ENCODE results near the gene GAB2.
"Not testable (repeated sequence)": the region's sequence is repeated elsewhere in the genome, so short reads cannot be mapped to it uniquely, and the experiment has no call there.

The GAB2 gene, protein sequence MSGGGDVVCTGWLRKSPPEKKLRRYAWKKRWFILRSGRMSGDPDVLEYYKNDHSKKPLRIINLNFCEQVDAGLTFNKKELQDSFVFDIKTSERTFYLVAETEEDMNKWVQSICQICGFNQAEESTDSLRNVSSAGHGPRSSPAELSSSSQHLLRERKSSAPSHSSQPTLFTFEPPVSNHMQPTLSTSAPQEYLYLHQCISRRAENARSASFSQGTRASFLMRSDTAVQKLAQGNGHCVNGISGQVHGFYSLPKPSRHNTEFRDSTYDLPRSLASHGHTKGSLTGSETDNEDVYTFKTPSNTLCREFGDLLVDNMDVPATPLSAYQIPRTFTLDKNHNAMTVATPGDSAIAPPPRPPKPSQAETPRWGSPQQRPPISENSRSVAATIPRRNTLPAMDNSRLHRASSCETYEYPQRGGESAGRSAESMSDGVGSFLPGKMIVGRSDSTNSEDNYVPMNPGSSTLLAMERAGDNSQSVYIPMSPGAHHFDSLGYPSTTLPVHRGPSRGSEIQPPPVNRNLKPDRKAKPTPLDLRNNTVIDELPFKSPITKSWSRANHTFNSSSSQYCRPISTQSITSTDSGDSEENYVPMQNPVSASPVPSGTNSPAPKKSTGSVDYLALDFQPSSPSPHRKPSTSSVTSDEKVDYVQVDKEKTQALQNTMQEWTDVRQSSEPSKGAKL

DNA sequence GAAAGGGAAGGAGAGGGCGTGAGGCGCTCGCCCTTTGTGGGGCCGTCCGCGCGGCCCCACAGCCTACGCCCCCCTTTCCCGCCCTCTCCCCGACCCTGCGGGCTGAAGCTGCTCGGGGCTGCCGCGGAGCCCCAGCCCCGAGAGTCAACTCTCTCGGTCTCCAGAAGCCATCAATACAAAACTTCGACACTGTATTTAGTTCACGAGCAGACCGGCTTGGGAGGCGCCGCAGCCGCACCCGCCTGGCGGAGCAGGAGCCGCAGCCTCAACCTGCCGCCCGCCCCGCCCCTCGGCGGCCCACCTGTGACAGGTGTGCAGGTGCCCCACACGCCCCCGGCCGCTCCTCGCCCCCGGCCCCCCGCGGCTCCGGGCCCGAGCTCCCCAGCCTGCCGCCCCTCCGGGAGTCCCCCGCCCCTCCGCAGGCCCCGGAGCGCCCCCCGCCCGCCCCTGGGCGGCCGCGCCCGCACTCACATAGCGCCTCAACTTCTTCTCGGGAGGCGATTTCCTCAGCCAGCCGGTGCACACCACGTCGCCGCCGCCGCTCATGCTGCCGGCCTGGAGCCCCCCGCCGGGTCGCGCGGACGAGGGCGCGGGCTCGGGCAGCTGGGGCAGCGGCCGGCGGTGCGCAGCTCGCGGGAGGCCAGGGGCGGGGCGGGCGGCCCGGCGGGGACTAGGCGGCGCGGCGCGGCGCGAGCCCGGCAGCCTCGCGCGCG lies at the start of gene GAB2:
Gene GAB2 (minus strand): TSS at position 646 of the 713 bp plus-strand sequence. CDS start 100 bp downstream, at position 546.
- no peak for DNase-seq

DNA sequence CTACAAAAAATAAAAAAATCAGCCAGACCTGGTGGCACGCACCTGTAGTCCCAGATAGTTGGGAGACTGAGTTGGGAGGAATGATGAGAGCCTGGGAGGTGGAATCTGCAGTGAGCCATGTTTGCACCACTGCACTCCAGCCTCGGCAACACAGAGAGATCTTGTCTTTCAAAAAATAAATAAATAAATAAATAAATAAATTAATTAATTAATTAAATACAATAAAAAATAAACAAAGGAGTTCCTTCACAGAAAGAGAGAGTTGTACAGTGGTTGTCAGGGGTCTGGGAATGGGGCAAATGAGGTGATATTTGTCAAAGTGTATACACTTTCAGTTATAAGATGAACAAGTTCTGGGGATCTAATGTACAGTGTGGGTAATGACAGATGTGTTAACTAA lies 49.8 kb upstream of the GAB2 start:
- no peak for DNase-seq

DNA sequence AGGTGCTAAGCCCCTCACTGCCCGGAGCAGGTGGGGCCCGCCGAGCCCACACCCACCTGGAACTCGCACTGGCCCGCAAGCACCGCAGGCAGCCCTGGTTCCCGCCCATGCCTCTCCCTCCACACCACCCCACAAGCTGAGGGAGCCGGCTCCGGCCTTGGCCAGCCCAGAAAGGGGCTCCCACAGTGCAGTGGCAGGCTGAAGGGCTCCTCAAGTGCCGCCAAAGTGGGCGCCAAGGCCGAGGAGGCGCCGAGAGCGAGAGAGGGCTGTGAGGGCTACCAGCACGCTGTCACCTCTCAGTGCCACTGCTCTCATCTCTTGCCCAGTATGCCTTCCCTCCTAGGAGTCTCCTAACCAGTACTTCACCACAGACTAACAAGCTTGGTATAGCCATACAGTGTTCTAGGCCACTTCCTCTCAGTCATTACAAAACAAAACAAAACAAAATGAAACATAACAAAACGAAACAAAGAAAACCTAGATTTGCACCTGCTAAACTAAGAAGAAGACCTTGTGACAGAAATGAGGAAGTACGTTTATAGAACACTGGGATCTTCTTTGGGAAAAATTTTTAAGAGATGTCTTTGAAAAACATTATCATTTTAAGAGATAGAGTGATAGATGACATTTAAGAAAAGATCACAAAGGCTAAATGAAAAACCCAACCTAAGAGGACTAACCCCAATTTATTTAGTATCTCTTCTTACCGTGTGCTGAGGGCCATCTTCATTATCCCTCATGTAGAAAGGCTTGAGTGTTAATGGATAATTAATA lies 47.7 kb upstream of the GAB2 start:
- no peak for DNase-seq

DNA sequence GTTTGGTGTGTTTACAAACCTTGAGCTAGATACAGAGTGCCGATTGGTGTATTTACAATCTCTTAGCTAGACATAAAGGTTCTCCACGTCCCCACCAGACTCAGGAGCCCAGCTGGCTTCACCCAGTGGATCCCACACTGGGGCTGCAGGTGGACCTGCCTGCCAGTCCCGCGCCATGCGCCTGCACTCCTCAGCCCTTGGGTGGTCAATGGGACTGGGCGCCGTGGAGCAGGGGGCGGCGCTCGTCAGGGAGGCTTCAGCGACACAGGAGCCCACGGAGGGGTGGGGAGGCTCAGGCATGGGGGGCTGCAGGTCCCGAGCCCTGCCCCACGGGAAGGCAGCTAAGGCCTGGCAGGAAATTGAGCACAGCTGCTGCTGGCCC lies 47.2 kb upstream of the GAB2 start:
- not testable (repeated sequence) for DNase-seq

DNA sequence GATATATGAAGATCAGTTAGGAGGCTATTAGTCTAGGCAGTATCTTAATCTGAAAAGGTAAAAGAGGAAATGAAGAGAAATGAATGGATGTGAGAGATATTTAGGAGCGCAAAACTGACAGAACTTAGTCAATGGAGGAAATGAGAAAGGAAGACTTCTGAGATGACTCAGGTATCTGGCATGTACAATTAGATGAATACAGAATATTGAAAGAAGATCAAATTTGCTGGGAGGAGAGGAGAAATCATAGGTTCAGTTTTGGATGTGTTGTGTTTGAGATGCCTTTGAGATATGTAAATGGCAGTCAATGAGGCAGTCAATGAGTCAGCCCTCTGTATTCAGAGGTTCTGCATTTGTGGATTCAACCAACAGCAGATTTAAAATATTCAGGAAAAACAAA lies 42.9 kb upstream of the GAB2 start:
- DNase-seq = no peak

DNA sequence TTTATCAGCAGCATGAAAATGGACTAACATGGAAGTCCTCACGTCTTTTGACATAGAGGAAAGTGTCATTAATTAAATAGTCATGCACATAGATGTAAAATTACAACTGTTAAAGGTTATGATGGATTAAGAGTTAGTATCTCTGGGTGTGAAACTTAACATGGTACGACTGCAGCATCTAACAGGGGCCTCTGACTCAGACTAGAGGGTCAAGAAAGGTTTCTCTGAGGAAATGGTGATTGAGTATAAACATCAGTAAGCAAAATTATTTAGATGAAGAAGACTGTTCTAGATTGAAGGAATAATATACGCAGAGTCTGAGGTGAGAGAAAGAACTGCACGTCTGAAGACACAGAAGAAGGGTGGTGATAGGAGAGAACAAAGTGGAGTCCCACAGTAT lies 42.1 kb upstream of the GAB2 start:
- no peak for DNase-seq

DNA sequence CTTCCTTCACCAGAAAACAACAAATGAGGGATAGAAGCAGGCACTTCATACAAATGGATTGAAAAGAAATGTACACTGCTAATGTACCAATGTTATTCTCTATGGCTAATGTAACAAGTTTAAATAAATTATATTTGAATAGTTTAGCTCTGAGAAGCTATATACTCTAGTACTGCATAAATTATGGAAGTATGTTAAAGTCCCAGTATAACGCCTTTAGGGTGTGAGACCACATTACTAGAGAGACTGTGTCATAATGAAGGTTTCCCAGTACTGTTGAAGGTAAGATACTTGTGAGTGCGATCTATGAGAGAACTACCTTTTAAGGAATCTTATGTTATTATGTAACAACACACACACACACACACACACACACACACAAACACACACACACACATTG lies 39.8 kb upstream of the GAB2 start:
- no peak for DNase-seq

DNA sequence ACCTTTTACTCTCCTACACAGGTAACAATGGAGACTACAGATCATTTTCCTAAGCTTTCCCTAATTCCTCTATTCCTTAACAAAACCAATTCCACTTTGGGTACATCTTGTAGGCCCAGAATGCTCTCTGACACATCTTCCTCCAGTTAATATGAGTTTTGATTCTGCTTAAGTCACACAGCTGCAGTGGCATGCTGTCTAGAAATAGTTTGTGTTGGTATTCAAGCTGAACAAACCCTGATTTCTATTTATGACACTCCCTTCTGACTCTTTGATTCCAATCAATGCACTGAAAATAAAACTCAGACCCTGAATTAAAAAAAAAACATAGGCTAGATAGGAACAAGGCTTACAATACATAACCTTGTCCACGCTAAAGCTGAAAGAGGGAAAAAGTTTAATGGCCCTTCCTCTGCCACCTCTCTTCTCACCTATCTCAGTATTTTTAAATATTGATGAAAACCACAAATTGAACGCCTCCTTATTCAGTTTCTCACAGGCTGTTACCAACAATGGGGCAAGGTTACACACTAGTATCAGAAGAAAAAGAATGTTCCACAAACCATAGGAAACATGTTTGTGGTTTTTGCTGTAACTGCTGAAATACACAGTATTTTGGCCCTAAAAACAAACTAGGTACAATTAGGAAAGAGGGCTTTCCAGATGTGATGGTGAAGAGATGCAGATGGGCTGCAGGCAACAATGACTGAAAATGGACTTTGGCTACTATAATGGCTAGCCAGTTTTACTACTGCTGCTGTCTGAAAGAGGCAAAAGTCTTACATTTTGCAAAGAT lies 35.7 kb upstream of the GAB2 start:
- no peak for DNase-seq

DNA sequence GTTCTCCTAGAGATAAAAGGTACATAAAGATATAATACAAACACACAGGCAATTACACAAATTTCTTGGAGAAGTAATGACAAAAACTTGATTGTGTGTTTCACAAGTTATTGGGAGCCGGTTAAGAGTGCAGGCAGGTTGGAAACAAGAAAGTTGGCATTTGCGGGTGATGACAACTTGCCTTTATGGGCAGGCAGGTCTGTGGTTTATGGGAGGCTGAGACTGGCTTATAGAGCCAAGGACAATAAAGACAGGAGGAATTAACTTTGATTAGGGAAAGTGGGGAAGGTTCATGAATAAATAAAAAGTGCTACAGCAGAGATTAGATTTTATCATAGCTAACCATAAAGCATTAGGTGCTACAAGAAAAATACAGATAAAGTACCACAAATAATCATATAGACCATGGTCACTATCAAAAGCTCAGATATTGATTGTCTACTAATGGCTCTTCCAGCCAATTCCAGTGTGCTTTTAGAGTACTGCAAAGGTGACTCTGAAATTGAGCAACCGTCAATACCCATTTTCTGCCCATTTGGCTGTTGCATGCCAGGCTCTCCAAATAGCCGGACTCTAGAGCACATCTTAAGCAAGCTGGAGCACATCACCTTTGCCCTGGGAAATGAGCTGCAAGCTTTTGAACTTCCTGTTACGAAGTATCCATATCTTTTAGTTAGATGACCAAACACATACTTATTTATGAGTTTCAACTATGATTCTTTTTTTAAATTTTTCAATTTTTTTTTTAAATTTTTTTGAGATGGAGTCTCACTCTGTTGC lies 33.9 kb upstream of the GAB2 start:
- no peak for DNase-seq

DNA sequence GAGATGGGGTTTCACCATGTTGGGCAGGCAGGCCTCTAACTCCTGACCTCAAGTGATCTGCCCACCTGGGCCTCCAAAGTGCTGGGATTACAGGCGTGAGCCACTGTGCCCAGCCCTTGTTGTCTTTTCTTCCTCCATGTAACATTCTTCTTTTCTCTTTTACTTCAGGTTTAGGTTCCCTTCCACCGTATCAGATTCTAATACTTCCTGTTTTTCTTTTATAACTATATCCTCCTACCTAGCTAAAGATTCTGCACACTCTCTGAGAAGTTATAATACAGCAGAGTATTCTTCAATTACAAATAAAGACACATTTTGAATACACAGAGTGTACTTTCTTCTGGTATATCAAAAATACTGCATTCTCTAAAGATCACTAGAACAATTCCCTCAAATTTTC lies 33.2 kb upstream of the GAB2 start:
- no peak for DNase-seq

DNA sequence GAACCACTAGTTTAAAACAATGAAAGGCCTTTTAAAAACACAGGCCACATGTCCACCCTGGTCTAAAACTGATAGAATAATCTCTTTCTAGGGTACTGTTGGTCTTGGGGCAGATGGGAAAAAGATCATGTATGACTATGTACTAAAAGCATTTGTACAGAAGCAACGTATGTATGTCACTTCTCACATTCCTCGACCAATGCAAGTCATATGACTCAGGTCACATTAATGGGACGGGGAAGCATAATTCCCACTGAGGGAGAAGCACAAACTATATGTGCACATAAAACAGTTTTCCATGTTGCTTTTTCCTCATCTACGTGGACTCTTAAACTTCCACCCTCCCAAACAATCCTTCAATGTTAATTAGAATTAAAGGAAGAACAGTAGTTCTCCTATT lies 32.2 kb upstream of the GAB2 start:
- DNase-seq = no peak

DNA sequence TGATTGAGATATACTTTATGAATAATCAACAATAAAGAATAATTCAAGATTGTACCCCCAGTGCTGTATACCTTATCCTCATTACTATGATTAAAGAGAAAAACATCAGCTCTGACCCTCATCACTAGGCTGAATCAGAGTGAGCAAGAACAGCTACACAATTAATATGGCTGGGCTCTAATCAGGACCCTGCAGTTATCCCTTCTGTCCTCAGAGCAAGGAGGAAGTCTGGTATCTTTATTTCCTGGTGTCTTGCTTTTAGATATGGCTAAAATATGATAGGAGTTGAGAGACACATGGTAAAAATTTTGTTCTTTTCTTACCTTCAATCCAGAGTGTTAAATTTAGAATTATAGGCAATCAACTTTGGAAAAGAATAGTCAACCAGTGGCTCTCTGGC lies 28.6 kb upstream of the GAB2 start:
- DNase-seq = no peak

DNA sequence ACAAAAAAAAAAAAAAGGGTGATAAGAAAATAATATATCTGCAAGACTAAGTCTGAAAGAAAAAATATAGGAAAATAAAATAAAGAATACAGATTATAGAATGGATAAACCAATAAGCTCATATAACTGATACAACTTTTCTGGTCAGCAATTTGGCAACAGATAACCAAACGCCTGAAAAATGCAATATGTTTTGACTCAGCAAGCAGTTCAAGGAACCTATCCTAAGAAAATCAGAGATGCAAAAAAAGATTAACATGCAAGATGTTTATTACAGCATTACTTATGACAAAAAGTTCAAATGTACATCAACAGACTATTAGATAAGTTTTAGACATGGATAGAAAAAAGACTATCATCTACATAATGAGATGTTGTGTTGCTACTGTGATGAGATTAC lies 27.1 kb upstream of the GAB2 start:
- no peak for DNase-seq

DNA sequence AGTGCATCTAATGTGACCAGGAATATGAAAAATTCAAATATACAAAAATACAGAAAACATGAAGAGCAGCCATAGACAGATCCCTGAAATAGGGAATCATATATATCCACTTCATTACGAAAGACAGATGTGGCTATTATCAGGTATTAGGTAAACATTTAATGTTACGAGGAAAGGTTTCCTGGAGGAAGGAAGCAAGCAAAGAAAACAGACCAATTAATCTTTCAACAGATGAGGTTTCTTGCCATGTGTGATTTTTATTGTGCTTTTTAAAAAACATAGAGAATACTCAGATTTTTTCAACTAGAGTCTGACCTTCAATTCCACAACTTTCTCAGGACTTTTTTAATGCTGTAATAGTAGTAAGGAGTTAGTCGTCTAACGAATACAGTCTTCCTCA lies 24.3 kb upstream of the GAB2 start:
- no peak for DNase-seq

DNA sequence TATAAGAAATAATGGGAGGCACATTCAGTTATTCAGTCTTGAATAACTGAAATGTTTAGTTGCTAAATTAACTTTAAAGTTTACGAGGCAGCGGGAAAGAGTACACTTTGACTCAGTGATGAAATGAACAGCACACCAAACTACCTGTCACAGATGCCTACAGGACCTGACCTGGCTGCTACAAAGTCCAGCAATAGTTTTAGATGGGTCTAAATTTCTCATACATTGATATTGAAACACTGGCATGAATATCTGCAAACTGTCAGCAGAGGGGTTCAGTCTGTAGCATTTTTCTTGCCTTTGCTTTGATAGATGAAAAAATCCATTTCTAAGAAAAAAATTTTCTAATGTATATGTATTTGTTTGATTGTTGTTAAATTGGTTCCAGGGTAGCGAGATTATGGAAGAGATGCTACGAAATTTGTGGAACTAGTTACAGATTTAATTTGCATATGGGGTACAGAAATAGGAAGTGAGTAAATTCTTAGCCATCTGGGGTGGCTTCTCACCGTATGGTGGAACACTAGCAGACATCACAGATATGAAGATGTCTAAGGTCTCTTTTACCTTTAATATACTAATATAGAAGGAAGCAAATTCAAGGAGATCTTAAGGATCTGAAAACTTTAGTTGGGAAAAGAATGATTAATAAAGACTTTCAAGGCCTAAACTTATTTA lies 20.8 kb upstream of the GAB2 start:
- no peak for DNase-seq

DNA sequence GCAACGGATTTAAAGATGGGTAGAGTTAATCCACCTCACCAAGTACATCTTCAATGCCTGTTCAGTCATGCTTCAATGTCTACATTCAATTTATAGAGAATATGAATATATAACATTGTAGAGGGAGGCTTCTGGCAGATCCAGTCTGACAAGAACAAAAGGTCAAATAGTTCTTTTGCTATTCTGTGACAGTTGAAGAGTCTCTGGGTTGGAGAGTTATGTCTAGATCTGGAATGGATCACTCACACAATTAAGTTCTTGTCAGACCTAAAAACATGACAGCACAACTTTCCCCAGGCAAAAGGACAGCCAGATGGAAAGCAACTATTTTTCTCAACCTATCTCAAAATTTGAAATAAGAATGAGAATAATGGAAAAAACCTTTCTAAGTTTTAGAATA lies 15.3 kb upstream of the GAB2 start:
- no peak for DNase-seq

DNA sequence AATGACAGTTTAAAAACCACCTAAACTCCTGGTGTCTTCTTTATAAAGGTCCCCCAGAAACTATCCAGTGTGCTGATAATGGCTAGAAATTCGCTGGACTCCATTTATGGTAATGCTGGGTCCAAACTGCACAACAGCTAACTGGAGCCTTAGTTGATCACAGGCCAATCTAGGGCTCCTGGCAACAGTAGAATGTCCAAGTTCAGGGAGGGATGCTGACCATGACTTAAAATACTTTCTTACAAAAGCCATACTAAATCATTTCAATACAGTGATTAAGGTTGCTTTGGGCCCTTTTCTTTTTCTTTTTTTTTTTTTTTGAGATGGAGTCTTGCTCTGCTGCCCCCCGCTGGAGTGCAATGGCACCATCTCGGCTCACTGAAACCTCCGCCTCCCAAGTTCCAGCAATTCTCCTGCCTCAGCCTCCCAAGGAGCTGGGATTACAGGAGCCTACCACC lies 14.5 kb upstream of the GAB2 start:
- DNase-seq = no peak

DNA sequence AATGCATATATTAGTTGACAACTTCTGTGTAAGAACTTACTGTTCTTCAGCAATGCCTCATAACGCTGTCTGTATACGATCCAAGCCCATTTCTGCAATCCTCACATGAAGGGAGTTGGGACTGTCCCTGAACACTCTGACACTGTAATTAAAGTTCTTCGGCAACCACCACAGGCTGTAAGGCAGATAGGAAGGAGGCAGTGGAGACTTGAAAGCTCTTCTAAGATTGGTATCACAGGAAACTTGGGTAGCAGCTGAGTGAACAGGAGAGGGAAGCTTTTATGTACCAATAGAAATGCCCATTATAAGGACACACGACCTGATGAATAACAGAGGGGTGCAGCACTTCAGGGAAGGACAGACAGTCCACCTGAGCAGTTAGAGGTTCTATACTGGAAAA lies 12.0 kb upstream of the GAB2 start:
- DNase-seq = no peak

DNA sequence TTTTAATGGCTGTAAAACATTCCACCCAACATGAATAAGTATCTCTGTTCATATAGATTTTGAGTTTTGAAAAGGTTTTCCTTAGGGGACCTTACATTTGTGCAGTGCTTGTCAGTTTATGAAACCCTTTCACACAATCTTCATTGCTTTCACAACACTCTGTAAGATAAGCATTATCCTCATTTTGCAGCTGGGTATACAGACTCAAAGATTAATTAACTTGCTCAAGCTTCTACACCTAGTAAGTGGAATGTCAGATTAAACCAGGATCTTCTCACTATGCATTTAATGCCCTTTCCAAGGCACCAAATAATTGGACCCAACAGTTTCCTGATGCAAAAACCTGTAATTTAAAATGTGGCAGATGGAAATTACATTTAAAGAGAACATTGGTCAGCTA lies 11.6 kb upstream of the GAB2 start:
- no peak for DNase-seq

DNA sequence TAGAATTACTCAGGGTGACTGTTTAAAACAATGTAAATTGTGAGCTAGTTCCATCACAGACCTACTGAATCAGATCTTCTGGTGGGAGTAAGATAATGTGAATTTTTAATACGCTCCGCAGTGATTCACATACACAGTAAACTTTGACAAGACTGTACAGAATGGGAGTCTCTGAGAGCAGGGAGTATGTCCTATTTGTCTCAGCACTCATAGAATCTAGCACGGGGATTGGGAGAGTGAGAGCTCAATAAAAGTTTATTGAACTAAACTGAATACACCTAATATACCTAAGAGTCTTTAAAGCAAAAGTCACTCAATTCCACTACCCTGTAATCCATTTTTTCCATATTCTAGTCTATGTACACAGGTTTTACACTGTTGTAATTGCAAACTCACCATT lies 11.2 kb upstream of the GAB2 start:
- DNase-seq = no peak

DNA sequence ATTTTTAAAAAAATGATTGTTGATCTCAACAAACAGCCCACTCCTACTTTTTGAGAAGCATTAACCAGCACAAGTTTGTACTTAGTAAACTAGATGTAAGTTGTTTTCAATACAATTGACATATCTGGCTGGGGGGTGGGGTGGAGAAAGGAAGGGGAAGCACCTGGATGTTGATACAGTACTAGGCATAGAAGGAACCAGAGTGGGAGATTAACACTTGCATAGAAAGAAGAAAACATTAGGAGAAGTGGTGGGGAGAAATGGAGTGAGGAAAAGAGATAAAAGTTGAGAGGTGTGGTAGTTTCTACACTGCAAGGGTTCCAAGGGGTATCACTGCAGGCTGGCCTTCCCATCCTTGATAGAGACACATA lies 10.6 kb upstream of the GAB2 start:
- no peak for DNase-seq

All from NCI-H510A (cell line).